ENCODE data around the gene SMARCAL1. TPM values are rescaled to one million over a fixed set of nuclear protein-coding genes. Genes with fewer than 3 reads are reported as not detected.

SMARCAL1 gene
- total RNA-seq, 1 experiment from 2014 or later, result 22.1 TPM

- POLR2A ChIA-PET, result no interaction called here
- no peak for DNase-seq (ENCODE audit: unreplicated experiment)
- no peak for TF ChIP-seq CTCF (IDR thresholded peaks at IDR 0.05; ENCODE audit: unreplicated experiment)
- no peaks in the 10 kb centered on the region for H3K27me3 Mint-ChIP-seq (ENCODE audit: insufficient read depth, unreplicated experiment)
- no peak overlapping the region for H3K27ac Mint-ChIP-seq (ENCODE audit: low read depth, unreplicated experiment)
- no TSS peak for BruUV-seq (replicated peaks)
- no peaks in the 10 kb centered on the region for H3K9me3 Mint-ChIP-seq (ENCODE audit: unreplicated experiment)
- intact Hi-C loops (cut with micrococcal nuclease), result no loop called here
- H3K4me3 Mint-ChIP-seq (ENCODE audit: unreplicated experiment), result no peak overlapping the region
- CTCF ChIA-PET, result interaction anchor here (0.8 kb wide), 1 partner anchor 253 kb away, joined by 3 read pairs; no protein-coding TSS in a partner anchor
- peaks cover 25% of the 10 kb centered on the region for H3K36me3 Mint-ChIP-seq (ENCODE audit: insufficient read depth, unreplicated experiment)
- H3K4me1 Mint-ChIP-seq (ENCODE audit: insufficient read depth, unreplicated experiment), result peaks cover 9% of the 10 kb centered on the region
These were observed 63.5 kb downstream of the SMARCAL1 start for GRCh38 chr2:216475767-216476166.

GRCh38 chr2:216477283-216478035 is 65.2 kb downstream of the SMARCAL1 start:
- H3K27ac Mint-ChIP-seq (ENCODE audit: low read depth, unreplicated experiment), result no peak overlapping the region
- ChIA-PET POLR2A (interaction anchor here (0.5 to 2.9 kb wide), 4 partner anchors 16 to 280 kb away, joined by 3 to 11 read pairs (median 4); partner anchors contain the start of gene RPL37A), CTCF (interaction anchor here (0.6 to 1.9 kb wide), 3 partner anchors 13 to 726 kb away, joined by 3 to 6 read pairs (median 3); no protein-coding TSS in a partner anchor)
- H3K4me3 Mint-ChIP-seq (ENCODE audit: unreplicated experiment), result no peak overlapping the region
- H3K36me3 Mint-ChIP-seq (ENCODE audit: insufficient read depth, unreplicated experiment), result peaks cover 30% of the 10 kb centered on the region
- DNase-seq (ENCODE audit: unreplicated experiment), result no peak
- H3K27me3 Mint-ChIP-seq (ENCODE audit: insufficient read depth, unreplicated experiment), result no peaks in the 10 kb centered on the region
- intact Hi-C loops (cut with micrococcal nuclease), result no loop called here
- no TSS peak for BruUV-seq (replicated peaks)
- no peak for TF ChIP-seq CTCF (IDR thresholded peaks at IDR 0.05; ENCODE audit: unreplicated experiment)
- no peaks in the 10 kb centered on the region for H3K9me3 Mint-ChIP-seq (ENCODE audit: unreplicated experiment)
- peaks cover 9% of the 10 kb centered on the region for H3K4me1 Mint-ChIP-seq (ENCODE audit: insufficient read depth, unreplicated experiment)

GRCh38 chr2:216478151-216478550 is 65.9 kb downstream of the SMARCAL1 start:
- intact Hi-C loops (cut with micrococcal nuclease), result no loop called here
- Mint-ChIP-seq H3K9me3 (ENCODE audit: unreplicated experiment) (no peaks in the 10 kb centered on the region), H3K36me3 (ENCODE audit: insufficient read depth, unreplicated experiment) (peaks cover 37% of the 10 kb centered on the region), H3K4me1 (ENCODE audit: insufficient read depth, unreplicated experiment) (peaks cover 9% of the 10 kb centered on the region), H3K4me3 (ENCODE audit: unreplicated experiment) (no peak overlapping the region), H3K27me3 (ENCODE audit: insufficient read depth, unreplicated experiment) (no peaks in the 10 kb centered on the region), H3K27ac (ENCODE audit: low read depth, unreplicated experiment) (no peak overlapping the region)
- ChIA-PET CTCF (interaction anchor here (0.8 to 1.9 kb wide), 2 partner anchors 14 to 189 kb away, joined by 3 to 6 read pairs; no protein-coding TSS in a partner anchor), POLR2A (interaction anchor here (0.5 to 2.9 kb wide), 6 partner anchors 11 to 281 kb away, joined by 3 to 11 read pairs (median 4); partner anchors contain the start of gene RPL37A)
- peak; percentile 92 for DNase-seq (ENCODE audit: unreplicated experiment)
- BruUV-seq (replicated peaks), result no TSS peak
- no peak for TF ChIP-seq CTCF (IDR thresholded peaks at IDR 0.05; ENCODE audit: unreplicated experiment)

- no TSS peak for BruUV-seq (replicated peaks)
- no peak for DNase-seq (ENCODE audit: unreplicated experiment)
- ChIA-PET POLR2A (interaction anchor here (0.6 to 2.9 kb wide), 4 partner anchors 12 to 65 kb away, joined by 3 to 11 read pairs (median 4); partner anchors contain the start of gene RPL37A), CTCF (interaction anchor here (0.9 to 1.9 kb wide), 2 partner anchors 182 to 189 kb away, joined by 3 to 6 read pairs; no protein-coding TSS in a partner anchor)
- peaks cover 43% of the 10 kb centered on the region for H3K36me3 Mint-ChIP-seq (ENCODE audit: insufficient read depth, unreplicated experiment)
- TF ChIP-seq CTCF (IDR thresholded peaks at IDR 0.05; ENCODE audit: unreplicated experiment), result no peak
- peaks cover 9% of the 10 kb centered on the region for H3K4me1 Mint-ChIP-seq (ENCODE audit: insufficient read depth, unreplicated experiment)
- H3K9me3 Mint-ChIP-seq (ENCODE audit: unreplicated experiment), result no peaks in the 10 kb centered on the region
- no peak overlapping the region for H3K27ac Mint-ChIP-seq (ENCODE audit: low read depth, unreplicated experiment)
- no peaks in the 10 kb centered on the region for H3K27me3 Mint-ChIP-seq (ENCODE audit: insufficient read depth, unreplicated experiment)
- H3K4me3 Mint-ChIP-seq (ENCODE audit: unreplicated experiment), result no peak overlapping the region
- intact Hi-C loops (cut with micrococcal nuclease), result no loop called here
These were observed 66.5 kb downstream of the SMARCAL1 start for GRCh38 chr2:216478791-216479190.

All from MCF 10A (cell line).